22Rv1 (cell line): Measurements from ENCODE around the gene PLXNB1.

ENCODE experiments used
- CTCF ChIP-seq: fragments of 450-650 bp; IDR thresholded peaks from 2 replicates; pipeline ENCODE4 v1.5.1; 2017; ENCODE audit warnings: mild to moderate bottlenecking
- ZFX ChIP-seq: fragments of 450-650 bp; IDR thresholded peaks from 2 replicates; pipeline ENCODE4 v1.6.1; 2017; ENCODE audit warnings: antibody characterized with exemption, borderline replicate concordance

- TF ChIP-seq CTCF: no peak
- TF ChIP-seq ZFX: no peak
Measured at GRCh38 chr3:48435223-48435595, 5.3 kb upstream of the PLXNB1 start.
